GM19328 (cell line): ENCODE results near the gene CYSLTR2.
"Not testable (repeated sequence)": the region's sequence is repeated elsewhere in the genome, so short reads cannot be mapped to it uniquely, and the experiment has no call there.

ENCODE experiments used
- ATAC-seq: cut with Tn5 transposase; IDR thresholded peaks from one replicate; pipeline ENCODE4 v1.9.1; 2021; ENCODE audit warnings: mild to moderate bottlenecking, moderate library complexity; ENCODE audit not compliant: unreplicated experiment

Gene CYSLTR2

GRCh38 chr13:48686636-48687210 is 33.0 kb downstream of the CYSLTR2 start:
- no peak for ATAC-seq

- ATAC-seq = no peak
Observed at GRCh38 chr13:48687249-48687648, 33.5 kb downstream of the CYSLTR2 start.

GRCh38 chr13:48693998-48694397 is 40.3 kb downstream of the CYSLTR2 start:
- no peak for ATAC-seq

GRCh38 chr13:48695776-48696175 is 42.0 kb downstream of the CYSLTR2 start:
- no peak for ATAC-seq

GRCh38 chr13:48696676-48697075 is 42.9 kb downstream of the CYSLTR2 start:
- not testable (repeated sequence) for ATAC-seq

- ATAC-seq = no peak
Observed at GRCh38 chr13:48707405-48707804, 53.7 kb downstream of the CYSLTR2 start.

GRCh38 chr13:48708764-48709163 is 55.0 kb downstream of the CYSLTR2 start:
- no peak for ATAC-seq

- ATAC-seq = no peak
Observed at GRCh38 chr13:48709213-48709612, 55.5 kb downstream of the CYSLTR2 start.

- ATAC-seq = no peak
Observed at GRCh38 chr13:48710160-48710559, 56.4 kb downstream of the CYSLTR2 start.

- no peak for ATAC-seq
Observed at GRCh38 chr13:48712141-48712540, 58.4 kb downstream of the CYSLTR2 start.

GRCh38 chr13:48715977-48716376 is 62.2 kb downstream of the CYSLTR2 start:
- ATAC-seq = no peak

GRCh38 chr13:48720621-48721020 is 66.9 kb downstream of the CYSLTR2 start:
- ATAC-seq = no peak

- ATAC-seq = no peak
Observed at GRCh38 chr13:48723168-48723567, 69.4 kb downstream of the CYSLTR2 start.

- ATAC-seq = no peak
Observed at GRCh38 chr13:48725271-48725670, 71.5 kb downstream of the CYSLTR2 start.

GRCh38 chr13:48726711-48727110 is 73.0 kb downstream of the CYSLTR2 start:
- no peak for ATAC-seq

- ATAC-seq = no peak
Observed at GRCh38 chr13:48727241-48728011, 73.7 kb downstream of the CYSLTR2 start.

- no peak for ATAC-seq
Observed at GRCh38 chr13:48728226-48728625, 74.5 kb downstream of the CYSLTR2 start.

- ATAC-seq = no peak
Observed at GRCh38 chr13:48728876-48729275, 75.1 kb downstream of the CYSLTR2 start.

GRCh38 chr13:48729856-48730255 is 76.1 kb downstream of the CYSLTR2 start:
- no peak for ATAC-seq

- ATAC-seq = no peak
Observed at GRCh38 chr13:48731001-48731658, 77.4 kb downstream of the CYSLTR2 start.

GRCh38 chr13:48731957-48732569 is 78.3 kb downstream of the CYSLTR2 start:
- no peak for ATAC-seq
